GM23338 (cell line): Measurements from ENCODE around the gene ODAD2. TPM values are rescaled to one million over a fixed set of nuclear protein-coding genes. Genes with fewer than 3 reads are reported as not detected.

ENCODE experiments used
- ATAC-seq: fragments of 200-7000 bp; cut with Tn5 transposase; 3 replicates; pipeline ENCODE4 v1.9.1; 2020
- DNase-seq: peaks from one replicate; pipeline ENCODE4 v3.0.0-alpha.2; 2015; ENCODE audit warnings: low spot score
- H2AFZ ChIP-seq: fragments of 200-600 bp; sonication (generic); 2 replicates; pipeline ENCODE4 v1.8.0; 2016; ENCODE audit warnings: antibody characterized with exemption, mild to moderate bottlenecking, moderate library complexity
- H3F3A ChIP-seq: fragments of 200-600 bp; sonication (generic); replicated peaks from 2 replicates; pipeline ENCODE4 v1.8.0; 2017; ENCODE audit warnings: antibody characterized with exemption, mixed run types, low read depth
- H3K27ac ChIP-seq: fragments of 200-600 bp; sonication (generic); 2 replicates; pipeline ENCODE4 v1.6.1; 2016; ENCODE audit warnings: low read depth
- H3K27me3 ChIP-seq: fragments of 200-600 bp; sonication (generic); 2 replicates; pipeline ENCODE4 v1.8.0; 2016; ENCODE audit warnings: mild to moderate bottlenecking, mixed run types, moderate library complexity; ENCODE audit not compliant: insufficient read depth
- H3K36me3 ChIP-seq: fragments of 200-600 bp; sonication (generic); 2 replicates; pipeline ENCODE4 v1.8.0; 2016; ENCODE audit warnings: mild to moderate bottlenecking; ENCODE audit not compliant: insufficient read depth
- H3K4me1 ChIP-seq: fragments of 200-600 bp; sonication (generic); 2 replicates; pipeline ENCODE4 v1.8.0; 2016; ENCODE audit warnings: mild to moderate bottlenecking, moderate library complexity; ENCODE audit not compliant: insufficient read depth
- H3K4me2 ChIP-seq: fragments of 200-600 bp; sonication (generic); 2 replicates; pipeline ENCODE4 v1.7.1; 2017; ENCODE audit warnings: mixed run types
- H3K4me3 ChIP-seq: fragments of 200-600 bp; sonication (generic); 2 replicates; pipeline ENCODE4 v1.6.1; 2016; ENCODE audit warnings: mixed run types
- H3K79me2 ChIP-seq: fragments of 200-600 bp; sonication (generic); replicated peaks from 2 replicates; pipeline ENCODE4 v1.8.0; 2017; ENCODE audit warnings: mild to moderate bottlenecking; ENCODE audit not compliant: insufficient read depth
- H3K9me2 ChIP-seq: fragments of 200-600 bp; sonication (generic); 2 replicates; pipeline ENCODE4 v1.8.0; 2017; ENCODE audit not compliant: insufficient read depth
- H4K20me1 ChIP-seq: fragments of 200-600 bp; sonication (generic); replicated peaks from 2 replicates; pipeline ENCODE4 v1.8.0; 2017; ENCODE audit warnings: mild to moderate bottlenecking; ENCODE audit not compliant: insufficient read depth
- H3K27ac Mint-ChIP-seq: 2 replicates; pipeline ENCODE4 v1.8.0; 2020; ENCODE audit warnings: inconsistent platforms, mild to moderate bottlenecking, moderate library complexity, mixed read lengths
- H3K27me3 Mint-ChIP-seq: 3 replicates; pipeline ENCODE4 v1.8.0; 2022; ENCODE audit warnings: low read depth, mild to moderate bottlenecking, moderate library complexity, mixed read lengths, inconsistent platforms; ENCODE audit not compliant: insufficient read depth, poor library complexity
- H3K36me3 Mint-ChIP-seq: 3 replicates; pipeline ENCODE4 v1.8.0; 2021; ENCODE audit warnings: low read depth, mild to moderate bottlenecking, inconsistent platforms, moderate library complexity, mixed read lengths
- H3K4me1 Mint-ChIP-seq: 3 replicates; pipeline ENCODE4 v1.8.0; 2020; ENCODE audit warnings: mild to moderate bottlenecking, inconsistent platforms, mixed read lengths
- H3K4me3 Mint-ChIP-seq: 3 replicates; pipeline ENCODE4 v1.8.0; 2021; ENCODE audit warnings: moderate library complexity, mild to moderate bottlenecking, inconsistent platforms, mixed read lengths
- H3K9me3 Mint-ChIP-seq: 3 replicates; pipeline ENCODE4 v1.8.0; 2020; ENCODE audit warnings: moderate library complexity, mild to moderate bottlenecking, inconsistent platforms, mixed read lengths
- CREB1 ChIP-seq: fragments of 250-450 bp; sonication (Bioruptor Pico); IDR thresholded peaks from 2 replicates; pipeline ENCODE4 v1.5.0; 2020; ENCODE audit warnings: low read depth, mild to moderate bottlenecking, moderate library complexity
- EZH2phosphoT487 ChIP-seq: fragments of 200-600 bp; sonication (generic); IDR thresholded peaks from one replicate; pipeline ENCODE4 v1.8.1; 2018; ENCODE audit warnings: antibody characterized with exemption; ENCODE audit not compliant: unreplicated experiment
- JUNB ChIP-seq: IDR thresholded peaks from one replicate; pipeline ENCODE4 v1.6.1; 2016; ENCODE audit warnings: antibody characterized with exemption; ENCODE audit not compliant: unreplicated experiment
- NANOG ChIP-seq: IDR thresholded peaks from 2 replicates; pipeline ENCODE4 v1.6.1; 2016; ENCODE audit warnings: antibody characterized with exemption, borderline replicate concordance
- STAT1 ChIP-seq: IDR thresholded peaks from one replicate; pipeline ENCODE4 v1.6.1; 2016; ENCODE audit warnings: antibody characterized with exemption; ENCODE audit not compliant: unreplicated experiment
- ZNF114 ChIP-seq: fragments of 250-450 bp; sonication (Bioruptor Pico); IDR thresholded peaks from 2 replicates; pipeline ENCODE4 v1.5.0; 2020; ENCODE audit warnings: mild to moderate bottlenecking, moderate library complexity
- ZNF331 ChIP-seq: fragments of 250-450 bp; sonication (Bioruptor Pico); IDR thresholded peaks from 2 replicates; pipeline ENCODE4 v1.5.0; 2020; ENCODE audit warnings: low read depth, mild to moderate bottlenecking, moderate library complexity
- polyA plus RNA-seq: library from polyadenylated mRNA; unstranded; fragments of >200 nt; fragmentation: Nextera tagmentation; extraction: Ambion mirVana; gene quantifications from 2 replicates; pipeline ENCODE4 v1.2.1, GENCODE V29; 2016
- total RNA-seq: library from RNA; depleted of rRNA; stranded (reverse); fragments of >200 nt; shearing (Covaris generic); gene quantifications from 2 replicates; pipeline ENCODE4 v1.2.3, GENCODE V29; 2014
- TF ChIP-seq, protein P1 (sequence below): fragments of 250-450 bp; sonication (Bioruptor Pico); IDR thresholded peaks from 2 replicates; pipeline ENCODE4 v1.5.0; 2020; ENCODE audit warnings: mild to moderate bottlenecking, moderate library complexity
- TF ChIP-seq, protein P2 (sequence below): IDR thresholded peaks from 2 replicates; pipeline ENCODE4 v1.6.1; 2016; ENCODE audit warnings: antibody characterized with exemption

The ODAD2 gene
- total and polyA plus RNA-seq, 2 experiments from 2014 or later, result 2.1 to 3.4 TPM

DNA sequence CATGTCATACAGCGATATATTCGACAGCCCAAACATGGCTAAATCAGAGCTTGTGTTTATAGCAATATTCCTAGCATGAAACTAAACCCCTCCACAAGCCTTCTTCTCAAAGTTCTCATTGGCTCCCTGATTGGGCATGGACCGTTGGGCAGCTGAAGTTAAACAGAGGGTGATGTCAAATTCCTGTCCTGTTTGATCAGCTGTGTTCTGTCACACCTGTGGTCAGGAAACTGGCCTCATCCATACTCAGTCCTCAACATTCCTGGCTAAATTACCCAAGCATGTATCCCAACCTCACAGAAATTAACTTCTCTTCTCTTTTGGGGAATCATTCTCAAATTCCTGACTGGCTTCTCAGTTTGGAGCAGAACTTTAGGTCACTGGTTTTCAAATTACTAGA lies 107.9 kb downstream of the ODAD2 start (continued):
- TF ChIP-seq, protein P1, sequence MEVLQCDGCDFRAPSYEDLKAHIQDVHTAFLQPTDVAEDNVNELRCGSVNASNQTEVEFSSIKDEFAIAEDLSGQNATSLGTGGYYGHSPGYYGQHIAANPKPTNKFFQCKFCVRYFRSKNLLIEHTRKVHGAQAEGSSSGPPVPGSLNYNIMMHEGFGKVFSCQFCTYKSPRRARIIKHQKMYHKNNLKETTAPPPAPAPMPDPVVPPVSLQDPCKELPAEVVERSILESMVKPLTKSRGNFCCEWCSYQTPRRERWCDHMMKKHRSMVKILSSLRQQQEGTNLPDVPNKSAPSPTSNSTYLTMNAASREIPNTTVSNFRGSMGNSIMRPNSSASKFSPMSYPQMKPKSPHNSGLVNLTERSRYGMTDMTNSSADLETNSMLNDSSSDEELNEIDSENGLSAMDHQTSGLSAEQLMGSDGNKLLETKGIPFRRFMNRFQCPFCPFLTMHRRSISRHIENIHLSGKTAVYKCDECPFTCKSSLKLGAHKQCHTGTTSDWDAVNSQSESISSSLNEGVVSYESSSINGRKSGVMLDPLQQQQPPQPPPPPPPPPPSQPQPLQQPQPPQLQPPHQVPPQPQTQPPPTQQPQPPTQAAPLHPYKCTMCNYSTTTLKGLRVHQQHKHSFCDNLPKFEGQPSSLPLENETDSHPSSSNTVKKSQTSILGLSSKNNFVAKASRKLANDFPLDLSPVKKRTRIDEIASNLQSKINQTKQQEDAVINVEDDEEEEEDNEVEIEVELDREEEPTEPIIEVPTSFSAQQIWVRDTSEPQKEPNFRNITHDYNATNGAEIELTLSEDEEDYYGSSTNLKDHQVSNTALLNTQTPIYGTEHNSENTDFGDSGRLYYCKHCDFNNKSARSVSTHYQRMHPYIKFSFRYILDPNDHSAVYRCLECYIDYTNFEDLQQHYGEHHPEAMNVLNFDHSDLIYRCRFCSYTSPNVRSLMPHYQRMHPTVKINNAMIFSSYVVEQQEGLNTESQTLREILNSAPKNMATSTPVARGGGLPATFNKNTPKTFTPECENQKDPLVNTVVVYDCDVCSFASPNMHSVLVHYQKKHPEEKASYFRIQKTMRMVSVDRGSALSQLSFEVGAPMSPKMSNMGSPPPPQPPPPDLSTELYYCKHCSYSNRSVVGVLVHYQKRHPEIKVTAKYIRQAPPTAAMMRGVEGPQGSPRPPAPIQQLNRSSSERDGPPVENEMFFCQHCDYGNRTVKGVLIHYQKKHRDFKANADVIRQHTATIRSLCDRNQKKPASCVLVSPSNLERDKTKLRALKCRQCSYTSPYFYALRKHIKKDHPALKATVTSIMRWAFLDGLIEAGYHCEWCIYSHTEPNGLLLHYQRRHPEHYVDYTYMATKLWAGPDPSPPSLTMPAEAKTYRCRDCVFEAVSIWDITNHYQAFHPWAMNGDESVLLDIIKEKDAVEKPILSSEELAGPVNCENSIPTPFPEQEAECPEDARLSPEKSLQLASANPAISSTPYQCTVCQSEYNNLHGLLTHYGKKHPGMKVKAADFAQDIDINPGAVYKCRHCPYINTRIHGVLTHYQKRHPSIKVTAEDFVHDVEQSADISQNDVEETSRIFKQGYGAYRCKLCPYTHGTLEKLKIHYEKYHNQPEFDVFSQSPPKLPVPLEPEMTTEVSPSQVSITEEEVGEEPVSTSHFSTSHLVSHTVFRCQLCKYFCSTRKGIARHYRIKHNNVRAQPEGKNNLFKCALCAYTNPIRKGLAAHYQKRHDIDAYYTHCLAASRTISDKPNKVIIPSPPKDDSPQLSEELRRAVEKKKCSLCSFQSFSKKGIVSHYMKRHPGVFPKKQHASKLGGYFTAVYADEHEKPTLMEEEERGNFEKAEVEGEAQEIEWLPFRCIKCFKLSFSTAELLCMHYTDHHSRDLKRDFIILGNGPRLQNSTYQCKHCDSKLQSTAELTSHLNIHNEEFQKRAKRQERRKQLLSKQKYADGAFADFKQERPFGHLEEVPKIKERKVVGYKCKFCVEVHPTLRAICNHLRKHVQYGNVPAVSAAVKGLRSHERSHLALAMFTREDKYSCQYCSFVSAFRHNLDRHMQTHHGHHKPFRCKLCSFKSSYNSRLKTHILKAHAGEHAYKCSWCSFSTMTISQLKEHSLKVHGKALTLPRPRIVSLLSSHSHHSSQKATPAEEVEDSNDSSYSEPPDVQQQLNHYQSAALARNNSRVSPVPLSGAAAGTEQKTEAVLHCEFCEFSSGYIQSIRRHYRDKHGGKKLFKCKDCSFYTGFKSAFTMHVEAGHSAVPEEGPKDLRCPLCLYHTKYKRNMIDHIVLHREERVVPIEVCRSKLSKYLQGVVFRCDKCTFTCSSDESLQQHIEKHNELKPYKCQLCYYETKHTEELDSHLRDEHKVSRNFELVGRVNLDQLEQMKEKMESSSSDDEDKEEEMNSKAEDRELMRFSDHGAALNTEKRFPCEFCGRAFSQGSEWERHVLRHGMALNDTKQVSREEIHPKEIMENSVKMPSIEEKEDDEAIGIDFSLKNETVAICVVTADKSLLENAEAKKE (CRISPR knock-in tag), result no peak
- TF ChIP-seq JUNB (no peak), NANOG (no peak), STAT1 (no peak), EZH2phosphoT487 (no peak), CREB1 (CRISPR knock-in tag) (no peak), ZNF114 (CRISPR knock-in tag) (no peak)
- TF ChIP-seq, protein P2, sequence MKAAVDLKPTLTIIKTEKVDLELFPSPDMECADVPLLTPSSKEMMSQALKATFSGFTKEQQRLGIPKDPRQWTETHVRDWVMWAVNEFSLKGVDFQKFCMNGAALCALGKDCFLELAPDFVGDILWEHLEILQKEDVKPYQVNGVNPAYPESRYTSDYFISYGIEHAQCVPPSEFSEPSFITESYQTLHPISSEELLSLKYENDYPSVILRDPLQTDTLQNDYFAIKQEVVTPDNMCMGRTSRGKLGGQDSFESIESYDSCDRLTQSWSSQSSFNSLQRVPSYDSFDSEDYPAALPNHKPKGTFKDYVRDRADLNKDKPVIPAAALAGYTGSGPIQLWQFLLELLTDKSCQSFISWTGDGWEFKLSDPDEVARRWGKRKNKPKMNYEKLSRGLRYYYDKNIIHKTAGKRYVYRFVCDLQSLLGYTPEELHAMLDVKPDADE, result no peak

DNA sequence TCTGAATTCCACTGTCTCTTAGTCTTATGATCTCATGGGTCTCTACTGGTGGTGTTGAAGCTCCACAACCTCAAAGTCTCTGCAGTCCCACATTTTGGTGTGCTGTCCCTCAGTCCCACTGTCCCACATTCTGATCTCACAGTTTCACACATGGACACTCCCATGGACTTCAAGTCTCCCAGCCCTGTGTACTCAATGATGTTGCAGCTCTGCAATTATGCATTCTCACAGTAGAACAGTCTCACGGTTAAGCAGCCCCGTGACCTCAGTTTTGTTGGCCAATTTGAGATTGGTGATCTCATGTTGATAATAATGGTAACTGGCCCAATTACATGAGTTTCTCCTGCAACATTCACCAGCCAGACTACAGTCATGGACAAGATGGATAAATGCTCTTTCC lies 109.4 kb downstream of the ODAD2 start:
- no peak overlapping the region for H2AFZ ChIP-seq
- no peaks in the 10 kb centered on the region for H3K4me1 ChIP-seq
- H3K36me3 ChIP-seq, result no peaks in the 10 kb centered on the region
- no peak overlapping the region for H3K27ac ChIP-seq
- no peak overlapping the region for H3K4me2 ChIP-seq
- H3K27me3 Mint-ChIP-seq, result no peaks in the 10 kb centered on the region
- no peak overlapping the region for H3K27ac Mint-ChIP-seq
- H4K20me1 ChIP-seq, result no peaks in the 10 kb centered on the region
- no peaks in the 10 kb centered on the region; the same call in 2 of the 3 replicates for H3K4me1 Mint-ChIP-seq
- no peak overlapping the region for H3K4me3 Mint-ChIP-seq
- no peak overlapping the region for H3K4me3 ChIP-seq
- H3K36me3 Mint-ChIP-seq, result no peaks in the 10 kb centered on the region
- H3K9me3 Mint-ChIP-seq, result no peaks in the 10 kb centered on the region
- H3K27me3 ChIP-seq, result no peaks in the 10 kb centered on the region
- no peaks in the 10 kb centered on the region for H3F3A ChIP-seq
- no peak for ATAC-seq
- no peak for DNase-seq
- no peaks in the 10 kb centered on the region for H3K79me2 ChIP-seq
- H3K9me2 ChIP-seq, result 0 out of 2 replicates have a peak, but pooled peaks cover under 1% of the 10 kb centered on the region
- no peak for TF ChIP-seq ZNF331
- no peak for TF ChIP-seq ZNF114 (CRISPR knock-in tag)
- TF ChIP-seq EZH2phosphoT487, result no peak
- TF ChIP-seq, protein P1 (CRISPR knock-in tag), result no peak
